ENCODE results near the gene SLC18B1.
A peak's percentile ranks its signal among the peaks of the same experiment; 100 is the strongest.

SLC18B1 gene

DNA sequence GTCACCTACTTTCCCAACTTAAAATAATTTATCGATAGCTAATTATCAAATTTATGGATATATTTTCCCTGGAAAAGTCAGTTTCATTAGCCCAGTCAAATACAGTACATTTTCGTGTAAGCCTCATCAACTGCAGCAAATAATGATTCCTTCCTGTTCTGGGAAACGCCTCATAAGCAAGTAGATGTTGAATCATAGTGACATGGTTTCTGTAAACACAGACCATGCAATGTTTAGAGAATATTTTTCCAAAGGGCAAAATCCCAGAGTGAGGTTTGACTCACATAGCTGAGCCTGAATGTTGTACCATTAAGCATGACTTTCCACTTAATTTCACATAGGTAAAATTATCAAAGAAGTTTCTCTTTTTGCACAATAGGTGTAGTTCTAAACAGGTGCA is 67.9 kb downstream of the SLC18B1 start:
- H3K27ac ChIP-seq (ENCODE audit: low read length): no peak overlapping the region
- no peak overlapping the region for H2AFZ ChIP-seq (ENCODE audit: low read depth, low read length)
- no peaks in the 10 kb centered on the region for H4K20me1 ChIP-seq (ENCODE audit: insufficient read depth, low read length)
- no peaks in the 10 kb centered on the region for H3K27me3 ChIP-seq (ENCODE audit: low read depth, low read length)
- TF ChIP-seq CTCF (IDR thresholded peaks at IDR 0.05; ENCODE audit: low read depth, low read length): no peak
- TF ChIP-seq EZH2phosphoT487 (IDR thresholded peaks at IDR 0.05; ENCODE audit: low read depth): no peak
- no peaks in the 10 kb centered on the region for H3K9me3 ChIP-seq (ENCODE audit: insufficient read depth, low read length)
- H3K4me3 ChIP-seq (ENCODE audit: low read length): no peak overlapping the region
- peaks cover 28% of the 10 kb centered on the region for H3K4me1 ChIP-seq (ENCODE audit: low read length)
- H3K9ac ChIP-seq (ENCODE audit: low read length): no peak overlapping the region
- H3K36me3 ChIP-seq (replicated peaks; ENCODE audit: low read depth, low read length): no peaks in the 10 kb centered on the region
- no peak overlapping the region for H3K4me2 ChIP-seq (ENCODE audit: low read length)
- H3K79me2 ChIP-seq (ENCODE audit: low read length): no peaks in the 10 kb centered on the region

- Histone ChIP-seq H3K4me3 (ENCODE audit: low read length) (no peak overlapping the region), H3K79me2 (ENCODE audit: low read length) (no peaks in the 10 kb centered on the region), H3K27ac (ENCODE audit: low read length) (no peak overlapping the region), H3K36me3 (replicated peaks; ENCODE audit: low read depth, low read length) (no peaks in the 10 kb centered on the region), H3K9ac (ENCODE audit: low read length) (no peak overlapping the region), H3K4me2 (ENCODE audit: low read length) (no peak overlapping the region), H3K27me3 (ENCODE audit: low read depth, low read length) (no peaks in the 10 kb centered on the region), H3K4me1 (ENCODE audit: low read length) (peaks cover 18% of the 10 kb centered on the region), H4K20me1 (ENCODE audit: insufficient read depth, low read length) (no peaks in the 10 kb centered on the region), H3K9me3 (ENCODE audit: insufficient read depth, low read length) (no peaks in the 10 kb centered on the region), H2AFZ (ENCODE audit: low read depth, low read length) (no peak overlapping the region)
- no peak for TF ChIP-seq EZH2phosphoT487 (IDR thresholded peaks at IDR 0.05; ENCODE audit: low read depth)
- no peak for TF ChIP-seq CTCF (IDR thresholded peaks at IDR 0.05; ENCODE audit: low read depth, low read length)
Measured at GRCh38 chr6:132728616-132729015, 69.8 kb downstream of the SLC18B1 start.

DNA sequence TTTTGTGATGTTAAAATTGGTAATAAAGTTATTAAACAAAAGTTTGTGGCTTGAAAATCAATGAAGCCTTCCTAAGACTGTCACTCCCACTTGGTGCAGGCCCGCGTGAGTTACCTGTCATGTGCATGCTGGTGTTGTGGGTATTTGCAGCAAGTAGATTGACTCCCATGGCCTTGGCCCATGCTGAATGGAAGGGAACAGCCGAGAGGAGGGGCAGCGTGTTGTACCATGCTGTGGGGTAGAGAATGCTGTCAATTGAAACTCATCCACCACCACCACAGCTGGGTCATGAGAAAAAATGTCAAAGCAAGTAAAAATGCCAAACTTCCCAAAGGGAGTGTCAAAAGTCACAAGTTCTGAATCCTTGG is 71.8 kb downstream of the SLC18B1 start:
- Histone ChIP-seq H2AFZ (ENCODE audit: low read depth, low read length) (no peak overlapping the region), H3K79me2 (ENCODE audit: low read length) (no peaks in the 10 kb centered on the region), H3K36me3 (replicated peaks; ENCODE audit: low read depth, low read length) (no peaks in the 10 kb centered on the region), H3K27me3 (ENCODE audit: low read depth, low read length) (no peaks in the 10 kb centered on the region), H3K4me2 (ENCODE audit: low read length) (peak overlapping the region; percentile 56), H3K9ac (ENCODE audit: low read length) (no peak overlapping the region), H3K4me1 (ENCODE audit: low read length) (peaks cover 18% of the 10 kb centered on the region), H4K20me1 (ENCODE audit: insufficient read depth, low read length) (no peaks in the 10 kb centered on the region), H3K27ac (ENCODE audit: low read length) (no peak overlapping the region), H3K4me3 (ENCODE audit: low read length) (peak overlapping the region; percentile 31; the same call in 1 of the 2 replicates), H3K9me3 (ENCODE audit: insufficient read depth, low read length) (no peaks in the 10 kb centered on the region)
- no peak for TF ChIP-seq CTCF (IDR thresholded peaks at IDR 0.05; ENCODE audit: low read depth, low read length)
- no peak for TF ChIP-seq EZH2phosphoT487 (IDR thresholded peaks at IDR 0.05; ENCODE audit: low read depth)

GRCh38 chr6:132725947-132726607 is 72.4 kb downstream of the SLC18B1 start:
- no peaks in the 10 kb centered on the region for H3K79me2 ChIP-seq (ENCODE audit: low read length)
- no peak overlapping the region for H3K9ac ChIP-seq (ENCODE audit: low read length)
- H3K4me3 ChIP-seq (ENCODE audit: low read length): peak overlapping the region; percentile 31; the same call in 1 of the 2 replicates
- H3K4me2 ChIP-seq (ENCODE audit: low read length): peak overlapping the region; percentile 56
- no peaks in the 10 kb centered on the region for H3K9me3 ChIP-seq (ENCODE audit: insufficient read depth, low read length)
- no peak overlapping the region for H2AFZ ChIP-seq (ENCODE audit: low read depth, low read length)
- H3K4me1 ChIP-seq (ENCODE audit: low read length): peaks cover 18% of the 10 kb centered on the region
- peak overlapping the region; percentile 3; the same call in 1 of the 2 replicates for H3K27ac ChIP-seq (ENCODE audit: low read length)
- H4K20me1 ChIP-seq (ENCODE audit: insufficient read depth, low read length): no peaks in the 10 kb centered on the region
- H3K27me3 ChIP-seq (ENCODE audit: low read depth, low read length): no peaks in the 10 kb centered on the region
- TF ChIP-seq EZH2phosphoT487 (IDR thresholded peaks at IDR 0.05; ENCODE audit: low read depth) (no peak), CTCF (IDR thresholded peaks at IDR 0.05; ENCODE audit: low read depth, low read length) (no peak)
- H3K36me3 ChIP-seq (replicated peaks; ENCODE audit: low read depth, low read length): no peaks in the 10 kb centered on the region

Measured in OCI-LY3 (cell line).